RWPE2 (cell line): Measurements from ENCODE around the gene ZNF329.
A peak's percentile ranks its signal among the peaks of the same experiment; 100 is the strongest.

Source experiments
- ATAC-seq: fragments of 200-7000 bp; cut with Tn5 transposase; 3 replicates; pipeline ENCODE4 v1.9.1; 2021; ENCODE audit warnings: low read depth
- DNase-seq: peaks from one replicate; pipeline ENCODE4 v3.0.0-alpha.2; 2020; ENCODE audit warnings: low spot score
- H3K27ac ChIP-seq: fragments of 450-650 bp; 2 replicates; pipeline ENCODE4 v1.5.1; 2017; ENCODE audit warnings: mild to moderate bottlenecking; ENCODE audit not compliant: poor library complexity, severe bottlenecking
- H3K27me3 ChIP-seq: fragments of 250-450 bp; sonication (Bioruptor Pico); 2 replicates; pipeline ENCODE4 v1.5.1; 2021; ENCODE audit warnings: mild to moderate bottlenecking, moderate library complexity; ENCODE audit not compliant: insufficient read depth, poor library complexity, severe bottlenecking
- H3K36me3 ChIP-seq: fragments of 250-450 bp; sonication (Bioruptor Pico); 2 replicates; pipeline ENCODE4 v1.5.1; 2020; ENCODE audit warnings: low read depth, mild to moderate bottlenecking, moderate library complexity
- H3K4me1 ChIP-seq: fragments of 250-450 bp; sonication (Bioruptor Pico); 2 replicates; pipeline ENCODE4 v1.5.1; 2021; ENCODE audit warnings: mild to moderate bottlenecking, moderate library complexity; ENCODE audit not compliant: insufficient read depth, poor library complexity, severe bottlenecking
- H3K4me3 ChIP-seq: fragments of 250-450 bp; sonication (Bioruptor Pico); 2 replicates; pipeline ENCODE4 v1.5.1; 2021; ENCODE audit warnings: mild to moderate bottlenecking, moderate library complexity; ENCODE audit not compliant: severe bottlenecking
- H3K9me3 ChIP-seq: fragments of 250-450 bp; sonication (Bioruptor Pico); 2 replicates; pipeline ENCODE4 v1.5.1; 2021; ENCODE audit warnings: mild to moderate bottlenecking, moderate library complexity; ENCODE audit not compliant: severe bottlenecking
- CTCF ChIP-seq: fragments of 450-650 bp; IDR thresholded peaks from one replicate; pipeline ENCODE4 v1.5.1; 2017; ENCODE audit warnings: mild to moderate bottlenecking, moderate library complexity; ENCODE audit not compliant: poor library complexity, severe bottlenecking

ZNF329 gene

GRCh38 chr19:58098682-58098998 lies 51.9 kb downstream of the ZNF329 start:
- Histone ChIP-seq H3K36me3 (no peaks in the 10 kb centered on the region), H3K4me3 (peak overlapping the region; percentile 92), H3K4me1 (no peaks in the 10 kb centered on the region), H3K9me3 (peaks cover 16% of the 10 kb centered on the region), H3K27me3 (no peaks in the 10 kb centered on the region), H3K27ac (no peak overlapping the region)
- no peak for TF ChIP-seq CTCF
- ATAC-seq, result no peak
- no peak for DNase-seq

GRCh38 chr19:58097781-58098681 lies 52.6 kb downstream of the ZNF329 start, which contains the start of gene ZSCAN18:
Gene ZSCAN18, minus strand, starts transcription at chr19:58098231. Its CDS starts 7,964 bp downstream, at chr19:58090267.
- DNase-seq (peak; percentile 87), ATAC-seq (peak; percentile 98)
- Histone ChIP-seq H3K27ac (no peak within 1 kb of the TSS), H3K4me3 (peak within 1 kb of the TSS; percentile 92), H3K36me3 (no peaks in the 10 kb centered on the region), H3K9me3 (peaks cover 19% of the 10 kb centered on the region), H3K27me3 (no peaks in the 10 kb centered on the region), H3K4me1 (no peaks in the 10 kb centered on the region)
- no peak for TF ChIP-seq CTCF

- Histone ChIP-seq H3K36me3 (no peaks in the 10 kb centered on the region), H3K27ac (no peak overlapping the region), H3K27me3 (no peaks in the 10 kb centered on the region), H3K4me3 (peak overlapping the region; percentile 92), H3K4me1 (no peaks in the 10 kb centered on the region), H3K9me3 (peaks cover 19% of the 10 kb centered on the region)
- ATAC-seq (no peak), DNase-seq (no peak)
- no peak for TF ChIP-seq CTCF
Measured at GRCh38 chr19:58097349-58097748, 53.2 kb downstream of the ZNF329 start.

- Histone ChIP-seq H3K27ac (no peak overlapping the region), H3K27me3 (no peaks in the 10 kb centered on the region), H3K4me3 (no peak overlapping the region), H3K36me3 (no peaks in the 10 kb centered on the region), H3K4me1 (no peaks in the 10 kb centered on the region), H3K9me3 (peaks cover 15% of the 10 kb centered on the region)
- TF ChIP-seq CTCF, result no peak
- DNase-seq (no peak), ATAC-seq (no peak)
Measured at GRCh38 chr19:58096884-58097283, 53.7 kb downstream of the ZNF329 start.

GRCh38 chr19:58095328-58095727 lies 55.3 kb downstream of the ZNF329 start:
- peaks cover 11% of the 10 kb centered on the region for H3K9me3 ChIP-seq

More at GRCh38 chr19:58095328-58095727, 55.3 kb downstream of the ZNF329 start:
- Histone ChIP-seq H3K36me3 (no peaks in the 10 kb centered on the region), H3K4me1 (no peaks in the 10 kb centered on the region), H3K4me3 (no peak overlapping the region), H3K27me3 (no peaks in the 10 kb centered on the region), H3K27ac (no peak overlapping the region)
- TF ChIP-seq CTCF, result no peak
- ATAC-seq (no peak), DNase-seq (no peak)
